Parathyroid adenoma (tissue), 2 donors: Measurements from ENCODE around the gene HMCN1.

Experiments used
- H2AFZ ChIP-seq: fragments of 300-600 bp; sonication (generic); one replicate; pipeline ENCODE4 v1.7.0; 2017; ENCODE audit warnings: antibody characterized with exemption, mild to moderate bottlenecking
- H3K27ac ChIP-seq: fragments of 300-600 bp; sonication (generic); one replicate; pipeline ENCODE4 v1.7.0; 2017
- H3K27me3 ChIP-seq: fragments of 300-600 bp; sonication (generic); one replicate; pipeline ENCODE4 v1.7.0; 2017; ENCODE audit warnings: low read length; ENCODE audit not compliant: control insufficient read depth, insufficient read depth
- H3K36me3 ChIP-seq: fragments of 300-600 bp; sonication (generic); one replicate; pipeline ENCODE4 v1.7.0; 2017; ENCODE audit warnings: low read length; ENCODE audit not compliant: control insufficient read depth, insufficient read depth
- H3K4me1 ChIP-seq: fragments of 300-600 bp; sonication (generic); one replicate; pipeline ENCODE4 v1.7.0; 2017; ENCODE audit warnings: control low read depth
- H3K4me2 ChIP-seq: fragments of 300-600 bp; sonication (generic); one replicate; pipeline ENCODE4 v1.7.0; 2017; ENCODE audit warnings: low read length
- H3K4me3 ChIP-seq: fragments of 300-600 bp; sonication (generic); one replicate; pipeline ENCODE4 v1.7.0; 2017; ENCODE audit warnings: low read depth, low read length
- H3K79me2 ChIP-seq: fragments of 300-600 bp; sonication (generic); one replicate; pipeline ENCODE4 v1.7.0; 2017; ENCODE audit warnings: control low read depth
- H3K9ac ChIP-seq: fragments of 300-600 bp; sonication (generic); one replicate; pipeline ENCODE4 v1.7.0; 2017; ENCODE audit warnings: mild to moderate bottlenecking
- H3K9me3 ChIP-seq: fragments of 300-600 bp; sonication (generic); one replicate; pipeline ENCODE4 v1.7.0; 2017; ENCODE audit warnings: low read length; ENCODE audit not compliant: control insufficient read depth
- TF ChIP-seq, protein P1 (sequence below): fragments of 300-600 bp; sonication (generic); IDR thresholded peaks from one replicate; pipeline ENCODE4 v1.7.0; 2017; ENCODE audit warnings: antibody characterized with exemption, mild to moderate bottlenecking
- donor health status: primary hyperparathyroidism.

HMCN1 gene

DNA sequence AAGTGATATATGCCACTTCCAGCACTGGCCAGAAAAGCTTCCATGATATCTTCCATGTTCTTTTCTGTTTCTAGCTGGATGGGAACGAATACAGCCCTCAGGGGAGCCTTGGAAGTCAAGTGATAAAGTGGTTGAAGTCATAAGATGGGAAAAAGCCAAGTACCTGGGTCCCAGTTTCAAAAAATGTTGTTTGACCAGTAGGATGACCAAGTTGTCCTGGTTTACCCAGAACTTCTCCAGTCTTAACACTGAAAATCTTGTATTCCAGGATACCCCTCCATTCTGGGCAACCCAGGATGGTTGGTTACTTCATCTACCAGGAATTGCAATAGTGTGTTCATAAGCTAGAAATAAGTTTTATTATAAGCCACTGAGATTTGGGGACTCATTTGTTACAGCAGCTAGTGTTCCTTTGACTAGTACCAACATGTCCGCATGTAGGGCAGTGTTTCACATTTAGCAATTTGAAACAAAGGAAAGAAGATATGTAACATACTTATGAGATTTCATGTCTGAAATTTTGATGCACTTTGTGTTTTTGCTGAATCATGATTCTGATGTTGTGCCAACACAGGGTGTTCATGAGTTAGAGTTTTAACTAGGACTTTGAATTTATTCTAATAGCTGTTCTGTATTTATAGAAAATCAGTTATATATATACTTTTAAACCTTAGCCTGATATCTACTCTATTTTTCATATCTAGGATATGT lies 500.9 kb downstream of the HMCN1 start:
- Histone ChIP-seq H3K9ac (no peak overlapping the region), H3K27me3 (no peaks in the 10 kb centered on the region), H3K36me3 (no peaks in the 10 kb centered on the region), H3K79me2 (no peaks in the 10 kb centered on the region), H3K4me3 (no peak overlapping the region), H3K27ac (no peak overlapping the region), H3K4me2 (no peak overlapping the region), H3K9me3 (no peaks in the 10 kb centered on the region), H2AFZ (no peak overlapping the region), H3K4me1 (no peaks in the 10 kb centered on the region)
- TF ChIP-seq, protein P1, sequence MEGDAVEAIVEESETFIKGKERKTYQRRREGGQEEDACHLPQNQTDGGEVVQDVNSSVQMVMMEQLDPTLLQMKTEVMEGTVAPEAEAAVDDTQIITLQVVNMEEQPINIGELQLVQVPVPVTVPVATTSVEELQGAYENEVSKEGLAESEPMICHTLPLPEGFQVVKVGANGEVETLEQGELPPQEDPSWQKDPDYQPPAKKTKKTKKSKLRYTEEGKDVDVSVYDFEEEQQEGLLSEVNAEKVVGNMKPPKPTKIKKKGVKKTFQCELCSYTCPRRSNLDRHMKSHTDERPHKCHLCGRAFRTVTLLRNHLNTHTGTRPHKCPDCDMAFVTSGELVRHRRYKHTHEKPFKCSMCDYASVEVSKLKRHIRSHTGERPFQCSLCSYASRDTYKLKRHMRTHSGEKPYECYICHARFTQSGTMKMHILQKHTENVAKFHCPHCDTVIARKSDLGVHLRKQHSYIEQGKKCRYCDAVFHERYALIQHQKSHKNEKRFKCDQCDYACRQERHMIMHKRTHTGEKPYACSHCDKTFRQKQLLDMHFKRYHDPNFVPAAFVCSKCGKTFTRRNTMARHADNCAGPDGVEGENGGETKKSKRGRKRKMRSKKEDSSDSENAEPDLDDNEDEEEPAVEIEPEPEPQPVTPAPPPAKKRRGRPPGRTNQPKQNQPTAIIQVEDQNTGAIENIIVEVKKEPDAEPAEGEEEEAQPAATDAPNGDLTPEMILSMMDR = no peak

DNA sequence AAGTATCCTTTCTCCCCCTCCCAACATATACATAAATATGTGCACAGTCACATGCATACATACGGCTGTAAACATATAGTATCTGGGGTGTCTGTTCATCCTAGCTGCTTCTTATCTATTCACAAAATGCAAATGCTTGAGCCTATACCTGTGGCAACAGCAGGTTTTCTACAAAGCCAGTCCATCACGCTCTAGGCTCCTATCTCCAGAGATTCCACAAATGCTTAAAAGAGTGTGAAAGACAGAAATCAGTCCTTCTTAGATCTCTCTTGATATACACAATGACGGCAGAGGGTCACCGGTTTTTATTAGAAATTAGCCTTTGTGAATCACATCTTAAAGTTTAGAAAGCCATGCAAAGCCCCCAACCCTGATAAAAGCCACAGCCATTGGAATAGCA lies 501.5 kb downstream of the HMCN1 start:
- no peak overlapping the region for H3K27ac ChIP-seq
- no peak overlapping the region for H3K9ac ChIP-seq
- H3K27me3 ChIP-seq = no peaks in the 10 kb centered on the region
- no peak overlapping the region for H2AFZ ChIP-seq
- no peaks in the 10 kb centered on the region for H3K36me3 ChIP-seq
- TF ChIP-seq, protein P1 = no peak
- H3K79me2 ChIP-seq = no peaks in the 10 kb centered on the region
- no peak overlapping the region for H3K4me2 ChIP-seq
- H3K4me3 ChIP-seq = no peak overlapping the region
- H3K9me3 ChIP-seq = no peaks in the 10 kb centered on the region
- no peaks in the 10 kb centered on the region for H3K4me1 ChIP-seq

DNA sequence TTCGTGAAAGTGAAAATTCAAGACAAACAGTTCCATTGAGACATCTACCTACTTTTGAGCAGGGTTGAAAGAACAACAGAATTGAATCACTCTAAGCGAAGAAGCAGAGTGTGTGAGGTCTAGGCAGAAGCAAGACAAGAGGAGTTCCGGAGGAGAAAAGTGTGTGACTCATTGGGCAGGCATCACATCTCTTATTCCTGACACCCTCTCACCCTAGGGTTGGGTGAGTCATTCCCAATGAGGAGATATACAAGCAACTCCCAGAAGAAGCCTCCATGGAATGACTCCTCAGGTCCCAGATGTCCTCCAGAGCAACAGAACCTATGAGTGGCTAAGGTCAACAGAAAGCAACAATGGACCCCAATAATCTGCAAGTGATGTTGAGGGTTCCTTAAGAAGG lies 502.7 kb downstream of the HMCN1 start:
- H3K9ac ChIP-seq = no peak overlapping the region
- H3K27me3 ChIP-seq = no peaks in the 10 kb centered on the region
- TF ChIP-seq, protein P1 = no peak
- H2AFZ ChIP-seq = no peak overlapping the region
- no peaks in the 10 kb centered on the region for H3K79me2 ChIP-seq
- H3K4me3 ChIP-seq = no peak overlapping the region
- no peaks in the 10 kb centered on the region for H3K9me3 ChIP-seq
- no peak overlapping the region for H3K4me2 ChIP-seq
- H3K4me1 ChIP-seq = no peaks in the 10 kb centered on the region
- no peaks in the 10 kb centered on the region for H3K36me3 ChIP-seq
- H3K27ac ChIP-seq = no peak overlapping the region

DNA sequence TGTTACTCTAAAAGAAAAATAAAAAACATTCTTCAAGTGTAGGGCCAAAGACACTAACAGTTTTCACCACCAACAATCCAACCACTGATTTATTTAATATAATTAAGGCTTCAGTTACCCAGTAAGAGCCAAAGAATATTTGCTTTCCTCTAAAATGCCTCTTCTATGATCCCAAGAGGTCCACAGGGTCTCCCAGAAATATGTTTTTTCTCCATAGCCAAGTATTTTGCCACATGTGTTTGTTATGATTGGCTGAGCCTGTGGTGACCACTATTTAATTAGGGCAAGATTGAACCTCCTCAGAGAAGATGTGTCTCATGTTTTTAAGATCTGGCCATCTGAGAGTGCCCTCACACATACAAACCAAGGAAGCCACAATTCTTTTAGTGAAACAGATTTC lies 505.0 kb downstream of the HMCN1 start:
- H3K9ac ChIP-seq = no peak overlapping the region
- TF ChIP-seq, protein P1 = no peak
- no peaks in the 10 kb centered on the region for H3K36me3 ChIP-seq
- no peak overlapping the region for H2AFZ ChIP-seq
- H3K9me3 ChIP-seq = no peaks in the 10 kb centered on the region
- no peak overlapping the region for H3K27ac ChIP-seq
- H3K4me3 ChIP-seq = no peak overlapping the region
- H3K79me2 ChIP-seq = no peaks in the 10 kb centered on the region
- H3K4me2 ChIP-seq = no peak overlapping the region
- H3K4me1 ChIP-seq = no peaks in the 10 kb centered on the region
- no peaks in the 10 kb centered on the region for H3K27me3 ChIP-seq

DNA sequence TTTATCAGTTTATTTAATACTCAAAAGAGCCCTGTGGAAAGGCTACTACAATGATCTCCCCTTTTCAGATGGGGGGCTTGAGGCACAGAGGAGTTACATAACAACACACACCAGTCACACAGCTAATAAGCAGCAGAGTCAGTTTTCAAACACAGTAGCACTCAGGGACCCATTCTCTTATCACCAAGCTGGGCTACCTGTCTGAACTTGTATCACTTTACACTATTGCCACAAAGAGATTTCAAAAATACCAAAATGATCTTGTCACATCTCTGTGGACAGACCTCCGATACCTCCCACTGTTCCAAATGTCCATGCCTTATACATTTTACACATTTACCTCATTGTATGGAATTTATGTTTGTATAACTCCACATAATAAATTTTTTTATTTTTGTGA lies 506.2 kb downstream of the HMCN1 start:
- TF ChIP-seq, protein P1 = no peak
- H3K4me3 ChIP-seq = no peak overlapping the region
- H3K27me3 ChIP-seq = no peaks in the 10 kb centered on the region
- H3K9me3 ChIP-seq = no peaks in the 10 kb centered on the region
- H2AFZ ChIP-seq = no peak overlapping the region
- no peaks in the 10 kb centered on the region for H3K36me3 ChIP-seq
- no peaks in the 10 kb centered on the region for H3K4me1 ChIP-seq
- no peak overlapping the region for H3K4me2 ChIP-seq
- no peaks in the 10 kb centered on the region for H3K79me2 ChIP-seq
- H3K27ac ChIP-seq = no peak overlapping the region
- no peak overlapping the region for H3K9ac ChIP-seq
